Tibial artery (tissue), 4 donors: ENCODE measurements around the gene LYSMD3.

Experiments used
- DNase-seq, 2 donors: peaks; one replicate each; pipeline ENCODE4 v3.0.0-alpha.2; 2019
- H3K27ac ChIP-seq, 2 donors: fragments of 200-600 bp; sonication (generic) in 1 of 2; 1 replicate in 1 of 2; 2 replicates in 1 of 2; pipeline ENCODE4 v1.5.1; 2018 to 2019; ENCODE audit warnings: mild to moderate bottlenecking in 1 of 2
- H3K27me3 ChIP-seq, 2 donors: fragments of 200-600 bp; sonication (generic) in 1 of 2; one replicate each; pipeline versions ENCODE4 v1.5.1 to v1.6.0; 2016 to 2019
- H3K36me3 ChIP-seq, 3 donors: fragments of 200-600 bp; sonication (generic) in 2 of 3; one replicate each; pipeline ENCODE4 v1.5.1; 2016 to 2019; ENCODE audit warnings: mild to moderate bottlenecking in 2 of 3
- H3K4me1 ChIP-seq, 4 donors: fragments of 200-600 bp; sonication (generic) in 2 of 4; 1 replicate in 3 of 4; 2 replicates in 1 of 4; pipeline ENCODE4 v1.5.1; 2016 to 2019
- H3K4me3 ChIP-seq, 2 donors: fragments of 200-600 bp; sonication (generic) in 1 of 2; 1 replicate in 1 of 2; 2 replicates in 1 of 2; pipeline ENCODE4 v1.5.1; 2018 to 2019; ENCODE audit warnings: mild to moderate bottlenecking in 2 of 2
- H3K9me3 ChIP-seq, 3 donors: fragments of 200-600 bp; sonication (generic) in 1 of 3; one replicate each; pipeline ENCODE4 v1.5.1; 2016 to 2019
- intact Hi-C: fragments of 100-400 bp; cut with DNase I; formaldehyde crosslinking; loops from one replicate; pipeline ENCODE4 v1.15.0; 2023; ENCODE audit warnings: low total_unique reads
- TF ChIP-seq, protein P1 (sequence below), 2 experiments: fragments of 200-600 bp in 1 of 2; fragments of 450-650 bp in 1 of 2; IDR thresholded peaks; one replicate each; pipeline ENCODE4 v1.5.1; 2017 to 2019; ENCODE audit warnings: antibody characterized with exemption in 2 of 2, mild to moderate bottlenecking in 1 of 2, moderate library complexity in 1 of 2

LYSMD3 gene

DNA sequence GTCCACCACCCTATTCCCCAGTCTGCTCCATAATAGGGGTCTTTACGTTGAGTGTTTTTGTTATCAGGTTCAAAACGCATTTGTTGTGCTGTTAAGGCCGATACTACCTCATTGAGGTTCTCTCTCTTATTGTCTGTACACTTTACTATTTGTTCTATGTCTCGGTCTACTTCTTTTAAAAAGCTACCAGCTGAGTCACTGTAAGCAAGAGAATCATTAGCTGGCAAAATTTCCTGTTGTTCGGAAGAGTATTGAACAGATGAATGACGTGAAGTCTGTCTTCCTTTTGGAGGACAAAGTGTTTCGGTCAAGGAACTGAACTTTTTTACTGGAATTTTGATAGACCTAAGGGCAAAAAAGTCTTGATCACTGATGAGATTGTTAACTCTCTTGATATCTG, 10.3 kb downstream of the LYSMD3 start:
- Histone ChIP-seq H3K9me3 (no peaks in the 10 kb centered on the region), H3K36me3 (peaks cover 5 to 43% (median 25%) of the 10 kb centered on the region in 3 donors), H3K4me1 (no peaks in the 10 kb centered on the region), H3K4me3 (no peak overlapping the region), H3K27me3 (no peaks in the 10 kb centered on the region), H3K27ac (no peak overlapping the region)
- TF ChIP-seq, protein P1, sequence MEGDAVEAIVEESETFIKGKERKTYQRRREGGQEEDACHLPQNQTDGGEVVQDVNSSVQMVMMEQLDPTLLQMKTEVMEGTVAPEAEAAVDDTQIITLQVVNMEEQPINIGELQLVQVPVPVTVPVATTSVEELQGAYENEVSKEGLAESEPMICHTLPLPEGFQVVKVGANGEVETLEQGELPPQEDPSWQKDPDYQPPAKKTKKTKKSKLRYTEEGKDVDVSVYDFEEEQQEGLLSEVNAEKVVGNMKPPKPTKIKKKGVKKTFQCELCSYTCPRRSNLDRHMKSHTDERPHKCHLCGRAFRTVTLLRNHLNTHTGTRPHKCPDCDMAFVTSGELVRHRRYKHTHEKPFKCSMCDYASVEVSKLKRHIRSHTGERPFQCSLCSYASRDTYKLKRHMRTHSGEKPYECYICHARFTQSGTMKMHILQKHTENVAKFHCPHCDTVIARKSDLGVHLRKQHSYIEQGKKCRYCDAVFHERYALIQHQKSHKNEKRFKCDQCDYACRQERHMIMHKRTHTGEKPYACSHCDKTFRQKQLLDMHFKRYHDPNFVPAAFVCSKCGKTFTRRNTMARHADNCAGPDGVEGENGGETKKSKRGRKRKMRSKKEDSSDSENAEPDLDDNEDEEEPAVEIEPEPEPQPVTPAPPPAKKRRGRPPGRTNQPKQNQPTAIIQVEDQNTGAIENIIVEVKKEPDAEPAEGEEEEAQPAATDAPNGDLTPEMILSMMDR (IDR thresholded peaks at IDR 0.05), result no peak
- intact Hi-C loops, result no loop called here
- no peak for DNase-seq

DNA sequence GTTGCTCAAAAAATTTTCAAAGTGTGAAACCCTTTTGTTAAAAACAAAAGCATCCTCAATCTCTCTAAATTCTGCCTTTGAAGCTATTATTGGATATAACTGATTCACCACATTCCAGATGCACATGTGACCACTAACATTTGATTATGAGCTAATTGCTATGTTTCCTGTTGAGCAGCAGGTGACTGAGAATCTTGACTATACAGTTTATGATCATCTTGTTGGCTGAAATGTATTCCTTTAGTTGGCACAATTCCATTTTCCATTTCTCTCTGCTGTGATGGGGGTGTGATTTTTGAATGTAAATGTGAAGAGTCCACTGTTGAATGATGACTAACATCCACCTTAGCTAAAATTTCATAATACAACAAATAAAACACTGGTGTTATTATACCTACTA, 10.7 kb downstream of the LYSMD3 start:
- Histone ChIP-seq H3K27ac (no peak overlapping the region), H3K27me3 (no peaks in the 10 kb centered on the region), H3K4me1 (no peaks in the 10 kb centered on the region), H3K36me3 (peaks cover 3 to 39% (median 23%) of the 10 kb centered on the region in 3 donors), H3K9me3 (no peaks in the 10 kb centered on the region), H3K4me3 (no peak overlapping the region)
- intact Hi-C loops, result no loop called here
- no peak for DNase-seq
- TF ChIP-seq, protein P1 (IDR thresholded peaks at IDR 0.05), result no peak

DNA sequence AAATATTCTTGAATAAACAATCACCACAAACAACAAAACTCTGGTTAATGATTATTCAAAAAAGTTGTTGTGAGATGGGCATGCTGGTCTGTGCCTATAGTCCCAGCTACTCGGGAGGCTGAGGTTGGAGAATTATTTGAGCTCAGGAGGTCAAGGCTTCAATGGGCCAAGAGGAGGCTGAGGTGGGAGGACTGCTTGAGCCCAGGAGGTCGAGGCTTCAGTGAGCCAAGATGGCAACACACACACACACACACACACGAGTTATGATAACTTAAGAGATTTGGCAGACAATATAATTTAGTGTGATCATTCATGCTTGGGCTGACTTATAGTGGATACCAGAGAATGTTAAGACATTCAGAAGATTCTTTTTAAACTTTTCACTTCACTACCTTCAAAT, 14.9 kb downstream of the LYSMD3 start:
- intact Hi-C loops, result no loop called here
- TF ChIP-seq, protein P1 (IDR thresholded peaks at IDR 0.05), result no peak

DNA sequence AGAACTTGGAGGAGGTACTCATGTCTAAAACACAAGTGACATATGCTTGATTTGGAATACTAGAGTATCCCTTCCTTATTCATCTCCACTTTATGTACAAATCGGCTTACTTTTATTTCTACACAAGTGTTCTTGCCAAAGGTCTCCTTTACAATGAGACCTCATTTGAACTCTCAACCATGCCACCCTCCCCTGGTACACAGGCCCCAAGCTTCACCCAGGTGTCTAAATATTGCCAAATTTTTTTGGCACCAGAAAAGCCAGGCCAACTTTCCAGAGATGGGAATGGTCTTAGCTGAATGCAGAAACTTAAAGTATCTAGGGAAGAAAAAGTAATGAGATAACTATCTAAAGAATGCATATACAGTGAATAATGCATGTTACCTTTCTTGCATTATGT, 18.9 kb downstream of the LYSMD3 start:
- Histone ChIP-seq H3K36me3 (peaks cover 0 to 4% (median 0%) of the 10 kb centered on the region in 3 donors), H3K4me3 (no peak overlapping the region), H3K27ac (no peak overlapping the region), H3K9me3 (no peaks in the 10 kb centered on the region), H3K4me1 (no peaks in the 10 kb centered on the region), H3K27me3 (no peaks in the 10 kb centered on the region)
- no peak for DNase-seq
- intact Hi-C loops, result no loop called here
- TF ChIP-seq, protein P1 (IDR thresholded peaks at IDR 0.05), result no peak

More for the DNA sequence above, 14.9 kb downstream of the LYSMD3 start:
- Histone ChIP-seq H3K4me3 (no peak overlapping the region), H3K27ac (no peak overlapping the region), H3K36me3 (peaks cover 3 to 24% (median 10%) of the 10 kb centered on the region in 3 donors), H3K27me3 (no peaks in the 10 kb centered on the region), H3K4me1 (no peaks in the 10 kb centered on the region), H3K9me3 (no peaks in the 10 kb centered on the region)
- no peak for DNase-seq

DNA sequence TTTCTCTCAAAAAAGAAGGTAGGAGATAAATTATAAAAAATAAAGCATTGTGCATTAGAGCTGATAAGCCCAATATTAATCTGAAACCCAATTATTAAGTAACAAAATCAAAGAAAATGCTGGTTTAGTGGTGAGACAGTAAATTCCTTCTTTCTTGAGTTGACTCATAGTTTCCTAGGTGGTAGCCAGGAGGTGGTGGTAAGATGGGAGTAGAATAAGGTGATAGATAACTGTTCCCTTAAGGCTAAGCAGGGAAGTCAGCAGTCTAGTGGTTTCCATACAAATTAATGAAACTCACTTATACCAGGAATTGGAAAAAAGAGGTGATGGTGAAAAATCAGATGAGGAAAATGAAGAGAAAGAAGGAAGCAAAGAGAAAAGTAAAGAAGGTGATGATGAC, 23.2 kb downstream of the LYSMD3 start:
- no peak overlapping the region for H3K4me3 ChIP-seq
- no peaks in the 10 kb centered on the region for H3K9me3 ChIP-seq
- H3K4me1 ChIP-seq, result no peaks in the 10 kb centered on the region
- intact Hi-C loops, result no loop called here
- TF ChIP-seq, protein P1 (IDR thresholded peaks at IDR 0.05), result no peak
- no peak overlapping the region for H3K27ac ChIP-seq
- H3K27me3 ChIP-seq, result no peaks in the 10 kb centered on the region
- DNase-seq, result no peak
- H3K36me3 ChIP-seq, result no peaks in the 10 kb centered on the region

DNA sequence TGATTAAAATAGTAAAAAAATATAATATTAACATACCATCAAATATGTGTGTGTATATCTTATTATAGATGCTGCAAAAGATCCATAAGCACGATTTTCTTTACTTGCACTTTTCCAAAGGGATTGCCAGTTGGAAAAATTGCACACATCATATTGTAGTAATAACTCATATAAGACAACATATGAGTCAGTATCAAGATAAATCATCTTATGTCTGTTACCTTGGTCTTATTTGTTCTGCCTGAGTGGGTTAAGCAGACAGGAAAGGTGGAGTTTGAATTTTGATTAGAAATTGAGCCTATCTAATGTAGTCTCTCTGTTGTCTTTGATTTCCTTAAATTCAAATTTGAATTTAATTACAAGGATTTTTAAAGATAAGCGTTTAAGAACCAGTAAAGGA, 24.6 kb downstream of the LYSMD3 start:
- TF ChIP-seq, protein P1 (IDR thresholded peaks at IDR 0.05), result no peak
- intact Hi-C loops, result no loop called here
- Histone ChIP-seq H3K9me3 (no peaks in the 10 kb centered on the region), H3K27me3 (no peaks in the 10 kb centered on the region), H3K27ac (no peak overlapping the region), H3K36me3 (no peaks in the 10 kb centered on the region), H3K4me3 (no peak overlapping the region), H3K4me1 (no peaks in the 10 kb centered on the region)
- no peak for DNase-seq
